LNCAP (cell line): ENCODE data around the gene COL9A2.

ENCODE experiments used
- TF ChIP-seq, protein P1 (sequence below): fragments of 450-650 bp; IDR thresholded peaks from 2 replicates; pipeline ENCODE4 v1.5.1; 2017; ENCODE audit warnings: mild to moderate bottlenecking

Gene COL9A2

DNA sequence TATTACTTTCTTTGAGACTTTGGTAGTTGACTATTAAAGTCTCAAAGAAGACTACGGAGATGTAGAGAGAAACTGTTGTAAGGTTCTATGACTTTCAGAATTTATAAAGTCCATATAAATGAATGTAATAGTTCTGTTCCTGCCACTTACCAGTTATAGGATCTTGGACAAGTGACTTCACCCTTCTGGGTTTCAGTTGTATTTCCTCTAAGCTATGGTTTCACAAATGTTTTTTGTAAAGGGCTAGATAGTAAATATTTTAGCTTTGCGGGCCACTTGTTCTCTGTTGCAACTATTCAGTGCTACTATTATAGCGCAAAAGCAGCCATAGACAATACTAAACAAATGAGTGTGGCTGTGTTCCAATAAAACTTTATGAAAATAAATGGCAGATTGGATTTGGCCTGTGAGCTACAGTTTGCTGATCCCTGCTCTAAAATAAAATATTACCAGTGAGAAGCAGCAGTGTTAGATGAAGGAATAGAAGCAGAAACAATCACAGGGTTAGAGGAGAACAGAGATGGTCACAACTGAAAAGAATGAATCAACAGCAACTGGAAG is 44.4 kb downstream of the COL9A2 start:
- TF ChIP-seq, protein P1, sequence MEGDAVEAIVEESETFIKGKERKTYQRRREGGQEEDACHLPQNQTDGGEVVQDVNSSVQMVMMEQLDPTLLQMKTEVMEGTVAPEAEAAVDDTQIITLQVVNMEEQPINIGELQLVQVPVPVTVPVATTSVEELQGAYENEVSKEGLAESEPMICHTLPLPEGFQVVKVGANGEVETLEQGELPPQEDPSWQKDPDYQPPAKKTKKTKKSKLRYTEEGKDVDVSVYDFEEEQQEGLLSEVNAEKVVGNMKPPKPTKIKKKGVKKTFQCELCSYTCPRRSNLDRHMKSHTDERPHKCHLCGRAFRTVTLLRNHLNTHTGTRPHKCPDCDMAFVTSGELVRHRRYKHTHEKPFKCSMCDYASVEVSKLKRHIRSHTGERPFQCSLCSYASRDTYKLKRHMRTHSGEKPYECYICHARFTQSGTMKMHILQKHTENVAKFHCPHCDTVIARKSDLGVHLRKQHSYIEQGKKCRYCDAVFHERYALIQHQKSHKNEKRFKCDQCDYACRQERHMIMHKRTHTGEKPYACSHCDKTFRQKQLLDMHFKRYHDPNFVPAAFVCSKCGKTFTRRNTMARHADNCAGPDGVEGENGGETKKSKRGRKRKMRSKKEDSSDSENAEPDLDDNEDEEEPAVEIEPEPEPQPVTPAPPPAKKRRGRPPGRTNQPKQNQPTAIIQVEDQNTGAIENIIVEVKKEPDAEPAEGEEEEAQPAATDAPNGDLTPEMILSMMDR = no peak

DNA sequence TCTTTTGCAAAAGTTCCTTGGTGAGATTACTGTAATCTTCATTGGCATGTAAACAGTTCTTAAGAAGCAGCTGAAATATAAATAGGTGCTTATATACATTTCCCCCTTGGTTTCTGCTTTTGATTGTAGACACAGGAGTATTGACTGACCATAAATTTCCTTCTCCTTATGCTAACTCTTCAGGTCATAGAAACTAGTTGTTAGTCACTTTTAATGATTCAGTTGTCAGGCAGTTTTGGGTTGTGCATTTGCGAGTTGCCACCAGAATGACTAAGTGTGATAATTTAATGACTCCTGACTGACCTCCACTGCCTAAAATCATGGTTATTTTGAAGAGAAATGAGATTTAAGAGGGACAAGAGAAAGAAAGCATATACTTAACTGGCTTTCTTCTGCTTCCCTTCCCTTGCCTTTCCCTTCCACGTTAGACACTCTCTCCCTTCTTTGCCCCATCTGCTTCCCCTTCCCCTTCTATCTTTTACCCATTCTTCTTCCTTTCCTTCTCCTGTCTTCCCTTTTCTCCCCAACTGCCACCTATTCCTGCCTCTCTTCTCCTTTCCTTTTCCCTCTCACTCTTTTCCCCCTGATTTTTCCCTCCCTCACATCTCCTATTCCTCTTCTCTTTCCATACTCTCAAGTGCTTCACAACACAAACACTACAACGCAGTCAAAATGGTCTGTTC is 46.8 kb downstream of the COL9A2 start:
- TF ChIP-seq, protein P1 = no peak

DNA sequence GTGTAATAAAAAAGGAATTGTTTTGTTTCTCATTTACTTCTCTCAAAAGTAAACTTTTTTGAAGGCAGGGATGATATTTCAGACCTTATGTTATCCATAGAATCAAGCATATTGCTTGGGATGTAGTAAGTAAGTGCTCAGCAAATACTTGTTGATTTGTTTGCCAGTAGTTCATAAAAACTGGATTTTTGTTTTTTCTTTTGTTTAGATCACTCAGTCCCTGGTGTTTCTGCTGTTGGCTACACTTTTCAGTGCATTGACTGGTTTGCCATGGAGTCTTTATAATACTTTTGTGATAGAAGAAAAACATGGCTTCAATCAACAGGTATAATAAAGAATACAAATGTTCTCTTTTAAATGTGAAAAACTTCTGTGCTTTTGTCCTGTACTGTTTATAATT is 48.9 kb downstream of the COL9A2 start:
- TF ChIP-seq, protein P1 = no peak

DNA sequence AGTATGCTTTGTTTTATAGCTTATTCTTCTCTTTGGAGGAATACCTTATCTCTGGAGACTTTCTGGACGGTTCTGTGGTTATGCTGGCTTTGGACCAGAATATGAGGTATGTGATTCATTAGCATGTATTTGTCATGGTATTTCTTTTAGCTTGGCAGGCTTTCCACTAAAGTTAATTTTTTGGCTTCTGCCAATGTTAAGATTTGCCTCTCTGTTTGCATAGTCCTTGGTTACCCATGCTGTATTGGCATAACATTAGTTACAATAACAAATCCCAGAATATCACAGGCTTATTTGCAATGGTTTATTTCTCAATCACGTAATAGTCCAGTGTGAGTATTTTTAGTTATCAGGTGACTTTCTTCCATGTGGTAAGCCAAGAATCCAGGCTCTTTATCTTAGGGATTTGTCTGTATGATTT is 49.3 kb downstream of the COL9A2 start:
- TF ChIP-seq, protein P1 = no peak

DNA sequence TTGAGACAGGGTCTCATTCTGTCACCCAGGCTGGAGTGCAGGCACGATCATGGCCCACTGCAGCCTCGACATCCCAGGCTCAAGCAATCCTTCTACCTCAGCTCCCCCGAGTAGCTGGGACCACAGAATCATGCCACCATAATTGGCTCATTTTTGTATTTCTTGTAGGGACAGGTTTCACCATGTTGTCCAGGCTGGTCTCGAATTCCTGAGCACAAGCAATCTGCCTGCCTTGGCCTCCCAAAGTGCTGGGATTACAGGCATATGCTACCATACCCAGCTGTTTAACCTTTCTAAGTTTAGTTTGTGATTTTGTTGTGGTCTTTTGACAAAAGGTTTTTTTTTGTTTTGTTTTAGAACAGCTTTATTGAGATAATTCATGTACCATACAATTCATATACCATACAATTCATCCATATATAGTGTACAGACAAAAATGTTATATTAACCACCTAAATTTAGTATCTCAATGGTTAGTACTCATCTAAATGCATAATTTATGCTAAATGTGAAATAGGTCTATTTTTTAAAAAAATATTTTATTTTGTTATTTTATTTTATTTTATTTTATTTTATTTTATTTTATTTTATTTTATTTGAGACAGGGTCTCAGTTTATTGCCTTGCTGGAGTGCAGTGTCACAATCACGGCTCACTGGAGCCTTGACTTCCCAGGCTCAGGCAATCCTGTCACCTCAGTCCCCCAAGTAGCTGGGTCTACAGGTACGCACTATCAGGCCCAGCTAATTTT is 50.1 kb downstream of the COL9A2 start:
- TF ChIP-seq, protein P1 = no peak

DNA sequence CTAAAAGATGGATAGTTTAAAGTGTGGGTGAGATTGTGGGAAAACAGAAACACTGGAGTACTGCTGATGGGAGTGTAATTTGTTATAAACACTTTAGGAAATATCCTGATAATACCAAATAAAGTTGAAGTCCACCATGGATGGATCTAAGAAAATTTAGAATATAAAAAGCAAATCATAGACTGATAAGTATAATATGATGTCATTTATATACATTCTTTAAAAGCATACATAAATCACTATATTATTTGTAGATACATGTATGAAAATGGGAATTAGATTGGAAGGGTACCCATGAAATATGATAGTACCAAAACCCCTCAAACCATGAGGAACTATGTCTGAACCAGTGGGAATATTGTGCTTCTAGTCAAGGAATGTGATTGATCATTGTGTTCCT is 51.2 kb downstream of the COL9A2 start:
- TF ChIP-seq, protein P1 = no peak

DNA sequence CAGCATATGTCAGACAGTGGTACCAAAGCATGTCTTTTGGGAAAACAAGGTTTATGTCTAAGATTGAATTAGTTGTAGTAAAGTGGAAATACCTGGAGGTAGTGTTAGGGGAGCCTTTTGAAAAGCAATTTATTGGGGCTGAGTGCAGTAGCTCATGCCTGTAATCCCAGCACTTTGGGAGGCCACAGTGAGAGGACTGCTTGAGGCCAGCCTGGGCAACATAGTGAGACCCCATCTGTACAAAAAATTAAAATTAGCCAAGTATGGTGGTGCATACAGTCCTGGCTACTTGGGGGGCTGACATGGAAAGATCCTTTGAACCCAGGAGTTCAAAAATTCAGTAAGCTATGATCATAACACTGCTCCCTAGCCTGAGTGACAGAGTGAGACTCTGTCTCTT is 51.8 kb downstream of the COL9A2 start:
- TF ChIP-seq, protein P1 = no peak
